ENCODE measurements around the gene EFCAB10.
"Not testable (repeated sequence)": the region's sequence is repeated elsewhere in the genome, so short reads cannot be mapped to it uniquely, and the experiment has no call there.

EFCAB10 gene

GRCh38 chr7:105611856-105612775 lies 30.8 kb upstream of the EFCAB10 start:
- DNase-seq (ENCODE audit: low spot score) = no peak
- no peak overlapping the region for H3K27ac ChIP-seq
- no peak overlapping the region for H3K4me3 ChIP-seq
- no peak for TF ChIP-seq CTCF (IDR thresholded peaks at IDR 0.05)

GRCh38 chr7:105610165-105610930 lies 29.1 kb upstream of the EFCAB10 start:
- Histone ChIP-seq H3K4me3 (no peak overlapping the region), H3K27ac (no peak overlapping the region)
- TF ChIP-seq CTCF (IDR thresholded peaks at IDR 0.05) = no peak
- DNase-seq (ENCODE audit: low spot score) = no peak

GRCh38 chr7:105602325-105603305 lies 21.3 kb upstream of the EFCAB10 start:
- no peak for TF ChIP-seq CTCF (IDR thresholded peaks at IDR 0.05)
- DNase-seq (ENCODE audit: low spot score) = no peak
- Histone ChIP-seq H3K4me3 (no peak overlapping the region), H3K27ac (no peak overlapping the region)

GRCh38 chr7:105600720-105601550 lies 19.6 kb upstream of the EFCAB10 start:
- H3K27ac ChIP-seq = no peak overlapping the region

GRCh38 chr7:105599551-105599950 lies 18.3 kb upstream of the EFCAB10 start:
- DNase-seq (ENCODE audit: low spot score) = no peak
- no peak for TF ChIP-seq CTCF (IDR thresholded peaks at IDR 0.05)
- no peak overlapping the region for H3K4me3 ChIP-seq
- no peak overlapping the region for H3K27ac ChIP-seq

More at GRCh38 chr7:105600720-105601550, 19.6 kb upstream of the EFCAB10 start:
- DNase-seq (ENCODE audit: low spot score) = no peak
- no peak for TF ChIP-seq CTCF (IDR thresholded peaks at IDR 0.05)
- H3K4me3 ChIP-seq = no peak overlapping the region

- DNase-seq (ENCODE audit: low spot score); H3K4me3 ChIP-seq; H3K27ac ChIP-seq: not testable (repeated sequence)
Observed at GRCh38 chr7:105599080-105599479, 17.8 kb upstream of the EFCAB10 start.
